ENCODE results near the gene C4orf51.

DNA sequence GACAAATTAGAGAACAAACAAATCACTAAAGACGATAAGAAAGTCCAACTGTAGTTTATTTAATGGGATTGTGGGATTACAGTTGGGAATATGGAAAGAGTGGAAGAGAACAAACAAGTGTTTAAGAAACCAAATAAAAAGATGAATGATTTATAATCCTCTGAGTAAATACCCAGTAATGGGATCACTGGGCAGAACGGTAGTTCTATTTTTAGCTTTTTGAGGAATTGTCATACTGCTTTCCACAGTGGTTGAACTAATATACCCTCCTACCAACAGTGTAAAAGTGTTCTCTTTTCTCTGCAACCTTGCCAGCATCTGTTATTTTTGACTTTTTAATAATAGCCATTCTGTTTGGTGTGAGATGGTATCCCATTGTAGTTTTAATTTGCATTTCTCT lies 15.0 kb downstream of the C4orf51 start:
- TF ChIP-seq, protein P1, sequence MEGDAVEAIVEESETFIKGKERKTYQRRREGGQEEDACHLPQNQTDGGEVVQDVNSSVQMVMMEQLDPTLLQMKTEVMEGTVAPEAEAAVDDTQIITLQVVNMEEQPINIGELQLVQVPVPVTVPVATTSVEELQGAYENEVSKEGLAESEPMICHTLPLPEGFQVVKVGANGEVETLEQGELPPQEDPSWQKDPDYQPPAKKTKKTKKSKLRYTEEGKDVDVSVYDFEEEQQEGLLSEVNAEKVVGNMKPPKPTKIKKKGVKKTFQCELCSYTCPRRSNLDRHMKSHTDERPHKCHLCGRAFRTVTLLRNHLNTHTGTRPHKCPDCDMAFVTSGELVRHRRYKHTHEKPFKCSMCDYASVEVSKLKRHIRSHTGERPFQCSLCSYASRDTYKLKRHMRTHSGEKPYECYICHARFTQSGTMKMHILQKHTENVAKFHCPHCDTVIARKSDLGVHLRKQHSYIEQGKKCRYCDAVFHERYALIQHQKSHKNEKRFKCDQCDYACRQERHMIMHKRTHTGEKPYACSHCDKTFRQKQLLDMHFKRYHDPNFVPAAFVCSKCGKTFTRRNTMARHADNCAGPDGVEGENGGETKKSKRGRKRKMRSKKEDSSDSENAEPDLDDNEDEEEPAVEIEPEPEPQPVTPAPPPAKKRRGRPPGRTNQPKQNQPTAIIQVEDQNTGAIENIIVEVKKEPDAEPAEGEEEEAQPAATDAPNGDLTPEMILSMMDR (IDR thresholded peaks at IDR 0.05 in 8 of 11, conservative IDR thresholded peaks at IDR 0.05 in 3 of 11): no peak
- TF ChIP-seq POLR2A (IDR thresholded peaks at IDR 0.05): no peak

All from spleen (tissue), 7 donors.